ENCODE results near the gene FAM210A. TPM values are rescaled to one million over a fixed set of nuclear protein-coding genes. Genes with fewer than 3 reads are reported as not detected.

FAM210A gene
- polyA plus RNA-seq, 2 of the 4 experiments (the other 2 are of a cell fraction) = 17.1 to 26.2 TPM

GRCh38 chr18:13638719-13639595 lies 87.4 kb downstream of the FAM210A start (continued):
- no peak for TF ChIP-seq FOSB (CRISPR knock-in tag; IDR thresholded peaks at IDR 0.05)
- TF ChIP-seq CEBPB (IDR thresholded peaks at IDR 0.05) = no peak
- no peak for TF ChIP-seq RCOR1 (IDR thresholded peaks at IDR 0.05; ENCODE audit: low read depth, low read length)
- no peak for TF ChIP-seq E2F6 (IDR thresholded peaks at IDR 0.05; ENCODE audit: borderline replicate concordance, low read depth)
- no peak for TF ChIP-seq MYC (IDR thresholded peaks at IDR 0.05; ENCODE audit: borderline replicate concordance, low read length)

DNA sequence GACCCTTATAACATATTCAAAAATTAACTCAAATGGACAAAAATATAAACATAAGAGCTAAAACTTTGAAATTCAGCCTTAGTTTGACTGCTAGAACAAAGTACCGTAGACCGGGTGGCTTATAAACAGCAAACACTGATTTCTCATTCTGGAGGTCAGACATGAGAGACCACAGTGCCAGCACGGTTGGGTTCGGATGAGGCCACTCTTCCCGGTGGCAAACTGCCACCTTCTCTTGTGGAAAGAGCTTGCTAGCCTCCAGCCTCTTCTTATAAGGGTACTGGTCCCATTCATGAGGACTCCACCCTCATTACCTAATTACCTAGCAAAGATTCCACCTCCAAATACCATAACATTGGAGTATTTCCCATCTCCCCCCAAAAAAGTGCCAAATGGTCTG lies 91.3 kb downstream of the FAM210A start:
- WGBS (ENCODE audit: missing lambda C conversion rate) = 72% methylated on average over 5 of the region's 5 CpGs
- CTCF ChIA-PET = interaction anchor here (0.6 kb wide), 1 partner anchor 78 kb away, joined by 4 read pairs; no protein-coding TSS in a partner anchor
- POLR2A ChIA-PET = no interaction called here
- no peak for TF ChIP-seq SMC3 (IDR thresholded peaks at IDR 0.05)
- no peak for TF ChIP-seq ATOH8 (CRISPR knock-in tag; IDR thresholded peaks at IDR 0.05; ENCODE audit: low read depth)
- TF ChIP-seq BHLHE40 (IDR thresholded peaks at IDR 0.05; ENCODE audit: low read depth, low read length) = no peak
- no peak for TF ChIP-seq ELK1 (IDR thresholded peaks at IDR 0.05; ENCODE audit: low read depth, low read length)
- TF ChIP-seq HEYL (CRISPR knock-in tag; IDR thresholded peaks at IDR 0.05) = no peak
- no peak for TF ChIP-seq POLR2AphosphoS2 (conservative IDR thresholded peaks at IDR 0.05; ENCODE audit: low read length)
- no peak for TF ChIP-seq FOXS1 (CRISPR knock-in tag; IDR thresholded peaks at IDR 0.05)
- FAIRE-seq (no peak), ATAC-seq (no peak), DNase-seq (ENCODE audit: low read depth in 1 of 2, low spot score in 1 of 2) (no peak)
- no peaks in the 10 kb centered on the region for H3K4me1 ChIP-seq
- no peak overlapping the region for H3K27ac ChIP-seq
- H3K9me3 ChIP-seq = no peaks in the 10 kb centered on the region
- H3K4me2 ChIP-seq = no peak overlapping the region
- H3K4me3 ChIP-seq = no peak overlapping the region

DNA sequence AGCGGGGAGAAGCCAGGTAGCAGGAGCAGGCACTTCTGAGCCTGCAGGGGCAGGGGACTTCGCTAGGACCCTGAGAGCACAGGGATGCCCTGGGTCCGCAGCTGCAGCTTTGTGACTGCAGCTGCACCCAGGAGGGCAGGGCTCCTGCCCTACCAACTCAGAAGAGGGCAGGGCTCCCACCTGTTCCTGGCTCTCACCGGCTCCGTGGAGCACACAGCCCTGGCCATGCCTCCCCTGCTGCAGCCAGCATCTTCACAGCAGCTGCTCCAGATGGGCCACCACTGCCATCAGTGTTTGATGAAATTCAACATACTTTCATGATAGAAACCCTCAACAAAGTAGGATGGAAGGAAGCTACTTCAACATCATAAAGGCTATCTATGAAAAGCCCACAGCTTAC lies 92.7 kb downstream of the FAM210A start:
- Histone ChIP-seq H3K4me2 (no peak overlapping the region), H3K4me3 (no peak overlapping the region), H3K4me1 (peaks cover 5% of the 10 kb centered on the region; the same call in 1 of the 3 replicates), H3K27ac (no peak overlapping the region), H3K9me3 (no peaks in the 10 kb centered on the region)
- ChIA-PET POLR2A (no interaction called here), CTCF (interaction anchor here (1.1 to 1.3 kb wide), 2 partner anchors 18 to 76 kb away, joined by 3 to 4 read pairs; no protein-coding TSS in a partner anchor)
- ATAC-seq = no peak
- TF ChIP-seq ZNF302 (CRISPR knock-in tag; IDR thresholded peaks at IDR 0.05) = no peak
- TF ChIP-seq NPAS2 (CRISPR knock-in tag; IDR thresholded peaks at IDR 0.05; ENCODE audit: borderline replicate concordance) = no peak
- TF ChIP-seq HDAC2 (IDR thresholded peaks at IDR 0.05) = no peak
- no peak for TF ChIP-seq POLR2A (IDR thresholded peaks at IDR 0.05; ENCODE audit: low read length)
- no CpG with 5 or more reads among the region's 5 CpGs for WGBS (ENCODE audit: missing lambda C conversion rate)
- DNase-seq (ENCODE audit: low read depth in 1 of 2, low spot score in 1 of 2) = no peak
- no peak for FAIRE-seq

GRCh38 chr18:13630716-13631268 lies 95.6 kb downstream of the FAM210A start:
- H3K27ac ChIP-seq = no peak overlapping the region
- H3K4me3 ChIP-seq = no peak overlapping the region
- POLR2A ChIA-PET = no interaction called here
- TF ChIP-seq MYC (IDR thresholded peaks at IDR 0.05; ENCODE audit: borderline replicate concordance, low read length) = no peak
- no peak for TF ChIP-seq ATOH8 (CRISPR knock-in tag; IDR thresholded peaks at IDR 0.05; ENCODE audit: low read depth)
- no peak for TF ChIP-seq ZSCAN20 (CRISPR knock-in tag; IDR thresholded peaks at IDR 0.05)
- no peak for TF ChIP-seq SREBF2 (IDR thresholded peaks at IDR 0.05)
- no peak for TF ChIP-seq TFCP2L1 (CRISPR knock-in tag; IDR thresholded peaks at IDR 0.05)
- no peak for TF ChIP-seq NR3C1 (IDR thresholded peaks at IDR 0.05)
- TF ChIP-seq JUN (IDR thresholded peaks at IDR 0.05) = no peak
- H3K9me3 ChIP-seq = no peaks in the 10 kb centered on the region
- CTCF ChIA-PET = interaction anchor here (0.7 to 2.2 kb wide), 2 partner anchors 54 to 73 kb away, joined by 3 to 7 read pairs; no protein-coding TSS in a partner anchor
- no peak for FAIRE-seq
- H3K4me2 ChIP-seq = no peak overlapping the region
- peaks cover 5% of the 10 kb centered on the region; the same call in 1 of the 3 replicates for H3K4me1 ChIP-seq
- no peak for DNase-seq (ENCODE audit: low read depth in 1 of 2, low spot score in 1 of 2)
- 68% methylated on average over 6 of the region's 7 CpGs for WGBS (ENCODE audit: missing lambda C conversion rate)
- no peak for ATAC-seq
